HepG2 (cell line): ENCODE measurements around the gene CCSER2. TPM values are rescaled to one million over a fixed set of nuclear protein-coding genes. Genes with fewer than 3 reads are reported as not detected.

ENCODE experiments used
- ATAC-seq: fragments of 200-7000 bp; cut with Tn5 transposase; 3 replicates; pipeline ENCODE4 v1.9.1; 2020; ENCODE audit warnings: mild to moderate bottlenecking, moderate library complexity
- BruUV-seq: library from RNA; stranded (reverse); fragments of 400-500 nt; replicated peaks from 2 replicates; lab custom pipeline; 2021; lab: Mats Ljungman, UMichigan
- CTCF ChIA-PET: fragments of 300-600 bp; formaldehyde crosslinking; extraction: SDS; loops from one replicate; lab custom pipeline; 2021; ENCODE audit warnings: low total read pairs, inconsistent platforms, low intra/inter-chr PET ratio; lab: Yijun Ruan, JAX
- POLR2A ChIA-PET: fragments of 350-600 bp; sonication (Branson Sonifier 250); formaldehyde crosslinking; loops from one replicate; lab custom pipeline; 2020; ENCODE audit warnings: antibody characterized with exemption, inconsistent platforms; lab: Yijun Ruan, JAX
- DNase-seq: peaks from one replicate; pipeline ENCODE4 v3.0.0-alpha.2; 2015; ENCODE audit warnings: low spot score
- FAIRE-seq: peaks from 3 replicates; lab custom pipeline; 2011; peaks lifted over from hg19 to GRCh38; lab: Jason Lieb, UNC
- H2AFZ ChIP-seq: one replicate; pipeline ENCODE4 v1.6.1; 2011; ENCODE audit warnings: low read length, inconsistent platforms
- H3K27ac ChIP-seq: fragments of 300-600 bp; 3 replicates; pipeline ENCODE4 v1.8.0; 2011; ENCODE audit warnings: mixed run types, mild to moderate bottlenecking, mixed read lengths, low read length, inconsistent platforms; ENCODE audit not compliant: insufficient read depth; ENCODE audit errors: extremely low read length
- H3K27me3 ChIP-seq, 2 experiments: fragments of 200-600 bp in 1 of 2; 2 replicates in 1 of 2; 3 replicates in 1 of 2; pipeline versions ENCODE4 v1.6.0 to v1.8.0; 2011; ENCODE audit warnings: low read length in 2 of 2, mild to moderate bottlenecking in 2 of 2, moderate library complexity in 2 of 2, inconsistent platforms in 1 of 2; ENCODE audit not compliant: insufficient read depth in 2 of 2, control insufficient read depth in 1 of 2
- H3K36me3 ChIP-seq, 2 experiments: fragments of 200-600 bp in 1 of 2; replicated peaks in 1 of 2; 2 replicates in 1 of 2; 3 replicates in 1 of 2; pipeline versions ENCODE4 v1.5.1 to v1.8.0; 2011; ENCODE audit warnings: low read length in 2 of 2, inconsistent platforms in 1 of 2; ENCODE audit not compliant: insufficient read depth in 2 of 2, control insufficient read depth in 1 of 2
- H3K4me1 ChIP-seq: 2 replicates; pipeline ENCODE4 v1.5.1; 2012; ENCODE audit warnings: low read length, inconsistent platforms; ENCODE audit not compliant: insufficient read depth
- H3K4me2 ChIP-seq: 2 replicates; pipeline ENCODE4 v1.6.0; 2011; ENCODE audit warnings: low read depth, low read length, inconsistent platforms
- H3K4me3 ChIP-seq, 3 experiments: fragments of 200-600 bp in 1 of 3; sonication (generic), shearing (Covaris generic) in 1 of 3; replicated peaks in 1 of 3; 2 replicates each; pipeline ENCODE4 v1.5.1; 2011 to 2016; ENCODE audit warnings: low read length in 3 of 3, inconsistent platforms in 2 of 3, low read depth in 2 of 3, mild to moderate bottlenecking in 2 of 3, control low read depth in 1 of 3, mixed read lengths in 1 of 3; ENCODE audit not compliant: insufficient read depth in 1 of 3
- H3K79me2 ChIP-seq: one replicate; pipeline ENCODE4 v1.6.1; 2011; ENCODE audit warnings: low read length, inconsistent platforms; ENCODE audit not compliant: insufficient read depth
- H3K9ac ChIP-seq: 2 replicates; pipeline ENCODE4 v1.6.0; 2011; ENCODE audit warnings: mild to moderate bottlenecking, low read depth, low read length, inconsistent platforms; ENCODE audit not compliant: insufficient read depth
- H3K9me3 ChIP-seq: 2 replicates; pipeline ENCODE4 v1.5.1; 2012; ENCODE audit warnings: mild to moderate bottlenecking, low read length
- H4K20me1 ChIP-seq: 2 replicates; pipeline ENCODE4 v1.6.0; 2011; ENCODE audit warnings: inconsistent platforms, mild to moderate bottlenecking, low read length, moderate library complexity; ENCODE audit not compliant: insufficient read depth
- CBX5 ChIP-seq: sonication (generic); formaldehyde crosslinking; IDR thresholded peaks from 2 replicates; pipeline ENCODE4 v1.4.0; 2020; ENCODE audit warnings: missing genetic modification reagents, borderline replicate concordance
- DMAP1 ChIP-seq: IDR thresholded peaks from 2 replicates; pipeline ENCODE4 v1.6.1; 2016
- HNF4A ChIP-seq: sonication (generic); formaldehyde crosslinking; IDR thresholded peaks from 2 replicates; pipeline ENCODE4 v1.4.0; 2020; ENCODE audit warnings: missing genetic modification reagents
- HNF4G ChIP-seq, 2 experiments: sonication (generic) in 1 of 2; formaldehyde crosslinking in 1 of 2; IDR thresholded peaks; 2 replicates each; pipeline versions ENCODE4 v1.4.0 to v1.6.1; 2011 to 2020; ENCODE audit warnings: borderline replicate concordance in 2 of 2, low read depth in 2 of 2, mild to moderate bottlenecking in 2 of 2, low read length in 1 of 2, missing genetic modification reagents in 1 of 2, moderate library complexity in 1 of 2
- HNRNPK ChIP-seq: fragments of 200-400 bp; formaldehyde crosslinking; IDR thresholded peaks from 2 replicates; pipeline ENCODE4 v1.6.1; 2018; ENCODE audit warnings: low read length, low read depth, moderate library complexity, mild to moderate bottlenecking; ENCODE audit not compliant: poor library complexity, severe bottlenecking
- PHB2 ChIP-seq: fragments of 450-650 bp; IDR thresholded peaks from 2 replicates; pipeline ENCODE4 v1.6.1; 2018; ENCODE audit not compliant: partially characterized antibody
- PHF8 ChIP-seq: sonication (generic); formaldehyde crosslinking; IDR thresholded peaks from 2 replicates; pipeline ENCODE4 v1.5.0; 2020; ENCODE audit warnings: missing genetic modification reagents
- PRPF4 ChIP-seq: fragments of 200-400 bp; formaldehyde crosslinking; IDR thresholded peaks from 2 replicates; pipeline ENCODE4 v1.6.1; 2016; ENCODE audit warnings: low read length, low read depth; ENCODE audit not compliant: poor library complexity, severe bottlenecking
- SRSF4 ChIP-seq: fragments of 200-400 bp; formaldehyde crosslinking; IDR thresholded peaks from one replicate; pipeline ENCODE4 v1.6.1; 2018; ENCODE audit warnings: mild to moderate bottlenecking, low read depth, low read length, moderate library complexity; ENCODE audit not compliant: poor library complexity, severe bottlenecking
- TCF7L2 ChIP-seq: IDR thresholded peaks from 2 replicates; pipeline ENCODE4 v1.6.1; 2011; ENCODE audit warnings: mild to moderate bottlenecking, low read depth, low read length, moderate library complexity
- ZBTB21 ChIP-seq: sonication (generic); formaldehyde crosslinking; IDR thresholded peaks from 2 replicates; pipeline ENCODE4 v1.4.0; 2020; ENCODE audit warnings: missing genetic modification reagents
- ZNF20 ChIP-seq: sonication (generic); formaldehyde crosslinking; IDR thresholded peaks from 2 replicates; pipeline ENCODE4 v1.4.0; 2020; ENCODE audit warnings: mild to moderate bottlenecking, moderate library complexity, missing genetic modification reagents
- ZNF44 ChIP-seq: sonication (generic); formaldehyde crosslinking; IDR thresholded peaks from 2 replicates; pipeline ENCODE4 v1.5.1; 2020; ENCODE audit warnings: mild to moderate bottlenecking, missing genetic modification reagents
- ZNF883 ChIP-seq: sonication (generic); formaldehyde crosslinking; IDR thresholded peaks from 2 replicates; pipeline ENCODE4 v1.5.1; 2020; ENCODE audit warnings: mild to moderate bottlenecking, missing genetic modification reagents; ENCODE audit errors: not compliant biosample characterization
- WGBS: methylation state at CpG from one replicate; pipeline ENCODE4 v1.1.6; 2017; ENCODE audit warnings: low lambda C conversion rate; 5-methylcytosine and 5-hydroxymethylcytosine counted together
- in situ Hi-C: cut with HindIII; loops from 2 replicates; pipeline ENCODE4 v1.10.0; 2017; ENCODE audit warnings: low pct_unique_long_range_greater_than_20kb; ENCODE audit not compliant: extremely low pct_ligation_motif_present
- intact Hi-C: fragments of 100-400 bp; cut with micrococcal nuclease; formaldehyde crosslinking; loops from one replicate; pipeline ENCODE4 v1.10.0; 2022; ENCODE audit not compliant: unreplicated experiment
- polyA plus RNA-seq, 8 experiments: library from polyadenylated mRNA; depleted of rRNA in 3 of 8; stranded (reverse) in 7 of 8; unstranded in 1 of 8; fragments of >200 nt; fragmentation: Illumina TruSeq in 4 of 8; extraction: Trizol in 4 of 8; gene quantifications; 2 replicates each; pipeline versions ENCODE4 v1.2.1 to v1.2.3, GENCODE V29; 2011 to 2016; ENCODE audit warnings: low read depth in 4 of 8, missing spikeins in 1 of 8, mixed read lengths in 1 of 8; ENCODE audit not compliant: insufficient read depth in 1 of 8
- total RNA-seq, 5 experiments: library from RNA; depleted of rRNA; stranded (reverse); fragments of >200 nt; fragmentation: Illumina TruSeq; extraction: Trizol; gene quantifications; 2 replicates each; pipeline ENCODE4 v1.2.3, GENCODE V29; 2016; ENCODE audit warnings: low read depth in 1 of 5

CCSER2 gene
- total and polyA plus RNA-seq, 2 of the 13 experiments (the other 11 are each of a cell fraction or from before 2014, with no cell fraction given): 13.3 to 17.2 TPM

- CTCF ChIA-PET: no interaction called here
- Histone ChIP-seq H3K36me3 (no peaks in the 10 kb centered on the region), H2AFZ (no peak overlapping the region), H3K9me3 (no peaks in the 10 kb centered on the region), H3K27me3 (no peaks in the 10 kb centered on the region), H3K4me3 (no peak overlapping the region), H3K9ac (no peak overlapping the region), H3K4me1 (peaks cover 8% of the 10 kb centered on the region), H3K4me2 (no peak overlapping the region), H3K79me2 (no peaks in the 10 kb centered on the region), H4K20me1 (no peaks in the 10 kb centered on the region), H3K27ac (no peak overlapping the region)
- ATAC-seq: no peak
- no TSS peak for BruUV-seq
- POLR2A ChIA-PET: no interaction called here
- intact Hi-C loops: no loop called here
- FAIRE-seq: no peak
- TF ChIP-seq HNRNPK: peak; percentile 84
- no peak for TF ChIP-seq ZNF883 (CRISPR knock-in tag)
- in situ Hi-C loops: no loop called here
- no peak for DNase-seq
Observed at GRCh38 chr10:84286695-84287094, 41.7 kb upstream of the CCSER2 start.

GRCh38 chr10:84288151-84288550, 40.2 kb upstream of the CCSER2 start:
- no peaks in the 10 kb centered on the region for H3K27me3 ChIP-seq
- peaks cover 8% of the 10 kb centered on the region for H3K4me1 ChIP-seq
- DNase-seq (no peak), ATAC-seq (no peak), FAIRE-seq (no peak)
- H4K20me1 ChIP-seq: no peaks in the 10 kb centered on the region
- ChIA-PET POLR2A (no interaction called here), CTCF (no interaction called here)
- H3K4me2 ChIP-seq: no peak overlapping the region
- H3K36me3 ChIP-seq: no peaks in the 10 kb centered on the region
- 50% methylated on average over 1 of the region's 1 CpG for WGBS
- H2AFZ ChIP-seq: no peak overlapping the region
- no peak overlapping the region for H3K27ac ChIP-seq
- H3K79me2 ChIP-seq: no peaks in the 10 kb centered on the region
- H3K4me3 ChIP-seq: no peak overlapping the region
- BruUV-seq: no TSS peak
- no peaks in the 10 kb centered on the region for H3K9me3 ChIP-seq
- H3K9ac ChIP-seq: no peak overlapping the region
- intact Hi-C loops: no loop called here
- TF ChIP-seq HNF4G (IDR thresholded peaks at IDR 0.05; ENCODE audit: borderline replicate concordance, low read depth, low read length): no peak
- no peak for TF ChIP-seq HNF4G (CRISPR knock-in tag; IDR thresholded peaks at IDR 0.05; ENCODE audit: borderline replicate concordance, low read depth)
- no peak for TF ChIP-seq ZNF20
- no peak for TF ChIP-seq PHB2
- TF ChIP-seq TCF7L2: no peak
- TF ChIP-seq PRPF4: no peak
- no peak for TF ChIP-seq HNF4A (CRISPR knock-in tag)
- TF ChIP-seq SRSF4: no peak
- no peak for TF ChIP-seq ZNF44 (CRISPR knock-in tag)
- TF ChIP-seq ZBTB21 (CRISPR knock-in tag): no peak
- TF ChIP-seq DMAP1 (CRISPR knock-in tag): no peak
- no peak for TF ChIP-seq CBX5
- no peak for TF ChIP-seq PHF8 (CRISPR knock-in tag)
- in situ Hi-C loops: no loop called here
